HCT116 (cell line): ENCODE data around the gene ZRANB1. TPM values are rescaled to one million over a fixed set of nuclear protein-coding genes. Genes with fewer than 3 reads are reported as not detected.

ENCODE experiments used
- ATAC-seq: fragments of 200-7000 bp; cut with Tn5 transposase; 2 replicates; pipeline ENCODE4 v1.9.1; 2020; ENCODE audit warnings: mild to moderate bottlenecking, moderate library complexity
- BruUV-seq: library from RNA; stranded (reverse); fragments of 400-500 nt; replicated peaks from 2 replicates; lab custom pipeline; 2021; lab: Mats Ljungman, UMichigan
- CTCF ChIA-PET: fragments of 300-600 bp; sonication (Branson Sonifier 250); formaldehyde crosslinking; loops from one replicate; lab custom pipeline; 2021; ENCODE audit warnings: antibody characterized with exemption; lab: Charles Lee
- POLR2A ChIA-PET: fragments of 300-600, 350-600 bp; sonication (Branson Sonifier 250); formaldehyde crosslinking; loops from one replicate; lab custom pipeline; 2021; ENCODE audit warnings: antibody characterized with exemption; lab: Charles Lee
- RAD21 ChIA-PET, 2 experiments: fragments of 300-600 bp; sonication (Branson Sonifier 250); formaldehyde crosslinking; loops; one replicate each; lab custom pipeline; 2023; ENCODE audit warnings: low total read pairs in 2 of 2; ENCODE audit not compliant: uncharacterized antibody in 2 of 2, unreplicated experiment in 2 of 2, low non-redundant PET in 1 of 2; lab: Charles Lee
- DNase-seq: peaks from one replicate; pipeline ENCODE4 v3.0.0-alpha.2; 2010; ENCODE audit warnings: low read depth, low spot score
- H2AFZ ChIP-seq: fragments of 200-600 bp; shearing (Covaris generic), sonication (generic); 2 replicates; pipeline ENCODE4 v1.6.1; 2017; ENCODE audit warnings: low read depth, mixed run types, mixed read lengths, antibody characterized with exemption, low read length; ENCODE audit not compliant: poor library complexity, severe bottlenecking
- H3K27ac ChIP-seq: 2 replicates; pipeline ENCODE4 v1.5.1; 2012; ENCODE audit warnings: low read depth, low read length
- H3K27me3 ChIP-seq: fragments of 200-600 bp; sonication (generic); 2 replicates; pipeline ENCODE4 v1.6.1; 2016; ENCODE audit warnings: mixed run types, low read length, mixed read lengths; ENCODE audit not compliant: insufficient read depth
- H3K36me3 ChIP-seq, 2 experiments: fragments of 200-500 bp in 1 of 2; fragments of 200-600 bp in 1 of 2; sonication (Bioruptor generic) in 1 of 2; sonication (generic) in 1 of 2; 2 replicates each; pipeline versions ENCODE4 v1.5.1 to v1.6.1; 2014 to 2016; ENCODE audit warnings: low read length in 2 of 2, inconsistent platforms in 1 of 2, mixed read lengths in 1 of 2, mixed run types in 1 of 2; ENCODE audit not compliant: insufficient read depth in 2 of 2, control insufficient read depth in 1 of 2
- H3K4me1 ChIP-seq, 2 experiments: fragments of 200-600 bp in 1 of 2; sonication (generic) in 1 of 2; 2 replicates each; pipeline versions ENCODE4 v1.5.1 to v1.6.1; 2012 to 2017; ENCODE audit warnings: low read length in 2 of 2, inconsistent platforms in 1 of 2, mild to moderate bottlenecking in 1 of 2, mixed read lengths in 1 of 2, mixed run types in 1 of 2, moderate library complexity in 1 of 2; ENCODE audit not compliant: insufficient read depth in 2 of 2, control insufficient read depth in 1 of 2
- H3K4me2 ChIP-seq: fragments of 200-600 bp; sonication (generic); 2 replicates; pipeline ENCODE4 v1.6.1; 2017; ENCODE audit warnings: mixed run types, low read length, mixed read lengths
- H3K4me3 ChIP-seq, 2 experiments: fragments of 200-600 bp in 1 of 2; sonication (generic) in 1 of 2; replicated peaks in 1 of 2; 2 replicates each; pipeline ENCODE4 v1.5.1; 2011 to 2016; ENCODE audit warnings: low read length in 2 of 2, control low read depth in 1 of 2, low read depth in 1 of 2, mild to moderate bottlenecking in 1 of 2, mixed read lengths in 1 of 2, mixed run types in 1 of 2
- H3K79me2 ChIP-seq: fragments of 200-600 bp; sonication (generic); 2 replicates; pipeline ENCODE4 v1.6.1; 2017; ENCODE audit warnings: mild to moderate bottlenecking, mixed run types, low read length, moderate library complexity, mixed read lengths; ENCODE audit not compliant: insufficient read depth
- H3K9ac ChIP-seq: fragments of 200-600 bp; sonication (generic); 2 replicates; pipeline ENCODE4 v1.6.1; 2016; ENCODE audit warnings: low read length, mixed read lengths
- H3K9me2 ChIP-seq: fragments of 200-600 bp; sonication (generic), shearing (Covaris generic); 2 replicates; pipeline ENCODE4 v1.6.1; 2017; ENCODE audit warnings: mixed run types, mild to moderate bottlenecking, moderate library complexity; ENCODE audit not compliant: insufficient read depth
- H3K9me3 ChIP-seq, 2 experiments: fragments of 200-500 bp in 1 of 2; fragments of 200-600 bp in 1 of 2; sonication (Bioruptor generic) in 1 of 2; sonication (generic) in 1 of 2; 2 replicates each; pipeline ENCODE4 v1.6.1; 2014 to 2017; ENCODE audit warnings: low read length in 2 of 2, mixed read lengths in 2 of 2, inconsistent platforms in 1 of 2, low read depth in 1 of 2, mild to moderate bottlenecking in 1 of 2, mixed run types in 1 of 2, moderate library complexity in 1 of 2; ENCODE audit not compliant: control insufficient read depth in 1 of 2, insufficient read depth in 1 of 2
- H4K20me1 ChIP-seq: fragments of 200-600 bp; sonication (generic), shearing (Covaris generic); 2 replicates; pipeline ENCODE4 v1.6.1; 2017; ENCODE audit warnings: mixed run types, mild to moderate bottlenecking, moderate library complexity; ENCODE audit not compliant: insufficient read depth
- ATF3 ChIP-seq: IDR thresholded peaks from 2 replicates; pipeline ENCODE4 v1.6.1; 2012
- CBX3 ChIP-seq: IDR thresholded peaks from 2 replicates; pipeline ENCODE4 v1.6.1; 2012; ENCODE audit warnings: low read depth
- CEBPB ChIP-seq: IDR thresholded peaks from 2 replicates; pipeline ENCODE4 v1.6.1; 2012; ENCODE audit warnings: low read depth
- CTCF ChIP-seq, 3 experiments: fragments of 200-600 bp in 1 of 3; sonication (generic) in 1 of 3; IDR thresholded peaks in 2 of 3; conservative IDR thresholded peaks in 1 of 3; 2 replicates each; pipeline ENCODE4 v1.5.1; 2012 to 2017; ENCODE audit warnings: low read depth in 2 of 3, low read length in 2 of 3, antibody characterized with exemption in 1 of 3, borderline replicate concordance in 1 of 3, control low read depth in 1 of 3, mild to moderate bottlenecking in 1 of 3, mixed read lengths in 1 of 3, mixed run types in 1 of 3, moderate library complexity in 1 of 3; ENCODE audit not compliant: insufficient read depth in 1 of 3
- EGR1 ChIP-seq: IDR thresholded peaks from 2 replicates; pipeline ENCODE4 v1.6.1; 2012; ENCODE audit warnings: low read depth
- EZH2 ChIP-seq: fragments of 200-600 bp; sonication (generic); IDR thresholded peaks from 2 replicates; pipeline ENCODE4 v1.6.1; 2017; ENCODE audit warnings: antibody characterized with exemption, mixed run types
- EZH2phosphoT487 ChIP-seq: fragments of 200-600 bp; IDR thresholded peaks from 2 replicates; pipeline ENCODE4 v1.6.1; 2018; ENCODE audit warnings: antibody characterized with exemption, borderline replicate concordance
- JUND ChIP-seq: IDR thresholded peaks from 2 replicates; pipeline ENCODE4 v1.6.1; 2012
- MAX ChIP-seq: IDR thresholded peaks from 2 replicates; pipeline ENCODE4 v1.6.1; 2012
- POLR2A ChIP-seq: IDR thresholded peaks from 2 replicates; pipeline ENCODE4 v1.7.0; 2011; ENCODE audit warnings: borderline replicate concordance; ENCODE audit not compliant: insufficient read depth, insufficient read length; ENCODE audit errors: extremely low read depth
- REST ChIP-seq: IDR thresholded peaks from 2 replicates; pipeline ENCODE4 v1.6.1; 2012; ENCODE audit warnings: low read depth
- SIN3A ChIP-seq: IDR thresholded peaks from 2 replicates; pipeline ENCODE4 v1.6.1; 2012; ENCODE audit warnings: low read depth
- SP1 ChIP-seq: IDR thresholded peaks from 2 replicates; pipeline ENCODE4 v1.6.1; 2012; ENCODE audit warnings: low read depth
- SRF ChIP-seq: IDR thresholded peaks from 2 replicates; pipeline ENCODE4 v1.6.1; 2012; ENCODE audit warnings: low read depth
- TCF7L2 ChIP-seq: IDR thresholded peaks from 2 replicates; pipeline ENCODE4 v1.7.0; 2011; ENCODE audit warnings: borderline replicate concordance, inconsistent platforms; ENCODE audit not compliant: insufficient read depth, insufficient read length; ENCODE audit errors: extremely low read depth
- ZBTB33 ChIP-seq: IDR thresholded peaks from 2 replicates; pipeline ENCODE4 v1.6.1; 2011; ENCODE audit warnings: mild to moderate bottlenecking, low read length, moderate library complexity; ENCODE audit not compliant: insufficient replicate concordance; ENCODE audit errors: extremely low read depth
- ZFX ChIP-seq: fragments of 450-650 bp; IDR thresholded peaks from 2 replicates; pipeline ENCODE4 v1.6.1; 2017
- ZNF274 ChIP-seq: fragments of 200-500 bp; sonication (Bioruptor generic); IDR thresholded peaks from 2 replicates; pipeline ENCODE4 v1.6.1; 2014; ENCODE audit warnings: mild to moderate bottlenecking, low read depth, low read length, inconsistent platforms
- intact Hi-C: fragments of 100-400 bp; cut with micrococcal nuclease; formaldehyde crosslinking; loops from 2 replicates; pipeline ENCODE4 v1.10.0; 2022
- total RNA-seq: library from RNA; stranded (reverse); gene quantifications from one replicate; pipeline ENCODE4 v1.2.1, GENCODE V29; 2021; ENCODE audit not compliant: unreplicated experiment

The ZRANB1 gene
- total RNA-seq, 1 experiment from 2014 or later: 23.9 TPM

- no TSS peak for BruUV-seq
- POLR2A ChIA-PET: no interaction called here
- CTCF ChIA-PET: no interaction called here
- H2AFZ ChIP-seq: no peak overlapping the region
- ATAC-seq: no peak
- 0 out of 4 replicates have a peak, but pooled peaks cover 0 to 3% of the 10 kb centered on the region in 2 experiments for H3K4me1 ChIP-seq
- peaks cover 17% of the 10 kb centered on the region; the same call in 1 of the 2 replicates for H3K27me3 ChIP-seq
- H3K9me2 ChIP-seq: no peaks in the 10 kb centered on the region
- no peak overlapping the region for H3K9ac ChIP-seq
- no peaks in the 10 kb centered on the region for H3K79me2 ChIP-seq
- no peak overlapping the region for H3K27ac ChIP-seq
- intact Hi-C loops: no loop called here
- H3K4me3 ChIP-seq: no peak overlapping the region
- no peaks in the 10 kb centered on the region for H3K9me3 ChIP-seq
- H4K20me1 ChIP-seq: no peaks in the 10 kb centered on the region
- RAD21 ChIA-PET: no interaction called here
- DNase-seq: no peak
- no peaks in the 10 kb centered on the region for H3K36me3 ChIP-seq
- TF ChIP-seq ZNF274 (no peak), MAX (no peak), EZH2phosphoT487 (no peak), CEBPB (no peak), ZBTB33 (no peak), SRF (no peak), SP1 (no peak), TCF7L2 (no peak), POLR2A (no peak), CBX3 (no peak), SIN3A (no peak), ZFX (no peak), EZH2 (no peak), EGR1 (no peak), REST (no peak), CTCF (IDR thresholded peaks at IDR 0.05 in 2 of 3, conservative IDR thresholded peaks at IDR 0.05 in 1 of 3; ENCODE audit: borderline replicate concordance in 1 of 3, insufficient read depth in 1 of 3, low read depth in 2 of 3, low read length in 2 of 3) (no peak), JUND (no peak), ATF3 (no peak)
- no peak overlapping the region for H3K4me2 ChIP-seq
Observed at GRCh38 chr10:124899151-124899550, 42.8 kb upstream of the ZRANB1 start.
